ENCODE data around the gene IPO8.
"Not testable (repeated sequence)": the region's sequence is repeated elsewhere in the genome, so short reads cannot be mapped to it uniquely, and the experiment has no call there.

Gene IPO8

DNA sequence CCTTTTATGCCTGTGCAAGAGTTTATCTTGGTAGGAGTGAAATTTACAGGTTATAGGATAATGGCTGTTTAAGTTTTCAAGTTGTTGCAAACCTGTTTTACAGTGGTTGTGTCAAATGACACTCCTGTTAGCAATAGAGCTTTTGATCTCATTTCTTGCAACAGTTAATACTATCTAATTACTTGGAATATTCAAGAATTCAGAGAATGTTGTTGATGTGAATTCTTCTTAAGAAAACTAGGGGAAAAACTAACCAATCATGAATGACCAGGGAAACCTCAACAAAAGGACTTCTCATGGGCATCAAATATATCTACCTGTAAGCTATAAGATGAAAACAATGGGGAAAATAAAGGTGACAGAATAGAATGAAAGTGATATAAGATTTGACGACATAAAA is 85.0 kb downstream of the IPO8 start:
- DNase-seq (ENCODE audit: low read depth, low spot score): no peak

GRCh38 chr12:30609819-30610218 is 85.8 kb downstream of the IPO8 start:
- not testable (repeated sequence) for DNase-seq (ENCODE audit: low read depth, low spot score)

DNA sequence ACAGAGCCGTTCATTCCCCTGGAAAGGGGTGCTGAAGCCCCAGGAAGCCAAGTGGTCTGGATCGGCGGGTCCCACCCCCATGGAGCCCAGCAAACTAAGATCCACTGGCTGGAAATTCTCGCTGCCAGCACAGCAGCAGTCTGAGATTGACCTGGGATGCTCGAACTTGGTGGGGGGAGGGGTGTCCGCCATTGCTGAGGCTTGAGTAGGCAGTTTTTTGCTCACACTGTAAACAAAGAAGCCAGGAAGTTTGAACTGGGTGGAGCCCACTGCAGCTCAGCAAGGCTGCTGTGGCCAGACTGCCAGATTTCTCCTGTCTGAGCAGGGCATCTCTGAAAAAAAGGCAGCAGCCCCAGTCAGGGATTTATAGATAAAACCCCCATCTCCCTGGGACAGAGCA is 91.4 kb downstream of the IPO8 start:
- DNase-seq (ENCODE audit: low read depth, low spot score): not testable (repeated sequence)

DNA sequence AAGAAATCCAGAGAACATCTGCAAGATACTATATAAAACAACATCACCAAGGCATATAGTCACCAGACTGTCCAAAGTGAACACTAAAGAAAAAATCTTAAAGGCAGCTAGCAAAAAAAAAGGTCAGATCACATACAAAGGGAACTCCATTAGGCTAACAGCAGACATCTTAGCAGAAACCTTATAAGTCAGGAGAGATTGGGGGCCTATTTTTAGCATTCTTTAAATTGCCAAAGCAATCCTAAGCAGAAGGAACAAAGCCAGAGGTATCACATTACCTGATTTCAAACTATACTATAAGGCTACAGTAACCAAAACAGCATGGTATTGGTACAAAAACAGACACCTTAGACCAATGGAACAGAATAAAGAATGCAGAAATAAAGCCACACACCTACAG is 92.5 kb downstream of the IPO8 start:
- DNase-seq (ENCODE audit: low read depth, low spot score): no peak

GRCh38 chr12:30602678-30603077 is 93.0 kb downstream of the IPO8 start:
- DNase-seq (ENCODE audit: low read depth, low spot score): no peak

GRCh38 chr12:30599608-30600007 is 96.1 kb downstream of the IPO8 start:
- DNase-seq (ENCODE audit: low read depth, low spot score): no peak

DNA sequence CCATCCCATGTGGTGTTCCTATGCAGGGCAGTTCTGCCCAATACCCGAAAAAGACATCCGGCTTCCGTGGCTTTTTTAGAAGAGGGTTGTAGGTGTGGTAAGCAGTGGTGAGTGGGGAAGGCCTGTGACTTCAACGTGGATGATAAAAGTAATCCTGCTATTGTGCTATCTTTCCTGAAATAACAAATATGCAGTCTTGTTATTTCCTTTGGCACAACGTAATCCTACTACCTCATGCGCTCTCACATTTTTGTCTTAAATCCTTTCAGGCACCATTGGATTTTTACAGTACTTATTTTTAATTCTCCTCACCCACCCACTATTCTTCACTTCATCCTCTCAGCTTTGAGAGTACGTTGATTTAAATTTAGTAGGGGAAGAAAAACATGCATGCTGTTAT is 96.8 kb downstream of the IPO8 start:
- DNase-seq (ENCODE audit: low read depth, low spot score): no peak

- no peak for DNase-seq (ENCODE audit: low read depth, low spot score)
These were observed 99.9 kb downstream of the IPO8 start for GRCh38 chr12:30595742-30596141.

- DNase-seq (ENCODE audit: low read depth, low spot score): no peak
These were observed 101.2 kb downstream of the IPO8 start for GRCh38 chr12:30594509-30594908.

GRCh38 chr12:30588572-30588971 is 107.1 kb downstream of the IPO8 start:
- not testable (repeated sequence) for DNase-seq (ENCODE audit: low read depth, low spot score)

DNA sequence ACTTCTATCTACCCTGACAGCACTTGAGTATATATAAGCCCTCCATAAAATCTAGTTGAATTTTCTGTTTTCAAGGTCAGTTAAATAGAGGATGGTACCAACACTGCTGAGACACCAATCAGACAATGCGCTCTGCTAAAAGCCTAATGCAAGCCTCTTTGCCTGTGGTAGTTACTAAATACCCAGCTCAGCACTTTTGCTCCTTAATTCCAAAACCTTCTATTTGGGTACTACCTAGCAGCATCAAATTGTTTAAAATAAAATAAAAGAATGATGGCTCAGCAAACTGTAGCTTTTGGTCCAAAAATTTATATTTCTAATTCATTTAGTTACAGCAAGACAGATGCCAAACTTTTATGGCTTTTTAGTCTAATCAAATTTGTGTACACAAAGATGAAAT is 107.9 kb downstream of the IPO8 start:
- DNase-seq (ENCODE audit: low read depth, low spot score): no peak

GRCh38 chr12:30585877-30586276 is 109.8 kb downstream of the IPO8 start:
- DNase-seq (ENCODE audit: low read depth, low spot score): peak; percentile 40

DNA sequence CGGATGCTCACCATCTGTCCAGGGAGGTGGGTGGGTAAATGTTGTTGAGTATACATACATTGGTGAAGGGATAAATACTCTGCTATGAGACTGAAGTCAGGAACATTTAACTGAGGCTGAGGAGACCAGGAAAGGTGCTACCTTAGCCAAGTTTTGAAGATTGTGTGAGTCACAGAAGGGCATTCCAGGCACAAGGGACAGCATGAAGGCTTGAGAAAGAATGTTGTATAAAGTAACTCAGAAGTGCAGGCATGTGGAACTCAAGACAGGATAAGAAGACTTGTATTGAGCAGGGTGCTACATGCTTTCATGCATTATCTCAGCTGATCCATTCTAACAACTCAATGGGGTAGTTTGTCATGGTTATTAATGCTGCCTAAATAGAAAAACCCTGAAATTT is 112.7 kb downstream of the IPO8 start:
- peak; percentile 58 for DNase-seq (ENCODE audit: low read depth, low spot score)

- DNase-seq (ENCODE audit: low read depth, low spot score): no peak
These were observed 115.3 kb downstream of the IPO8 start for GRCh38 chr12:30580344-30580743.

Measured in astrocyte of the hippocampus (primary cell).